SK-N-SH (cell line): ENCODE results near the gene CALCOCO1.

Experiments
- EP300 ChIP-seq, 2 experiments: IDR thresholded peaks; 2 replicates each; pipeline versions ENCODE4 v1.4.0 to v1.6.1; 2012; ENCODE audit warnings: borderline replicate concordance in 1 of 2, low read depth in 1 of 2, low read length in 1 of 2
- EZH2phosphoT487 ChIP-seq: fragments of 200-600 bp; sonication (generic); IDR thresholded peaks from 2 replicates; pipeline ENCODE4 v1.6.1; 2017; ENCODE audit warnings: low read depth, mixed run types, mild to moderate bottlenecking, antibody characterized with exemption, moderate library complexity, borderline replicate concordance
- FOXJ3 ChIP-seq: sonication (generic); formaldehyde crosslinking; IDR thresholded peaks from 2 replicates; pipeline ENCODE4 v1.5.1; 2020; ENCODE audit warnings: mild to moderate bottlenecking, missing genetic modification reagents
- NFIC ChIP-seq: IDR thresholded peaks from 2 replicates; pipeline ENCODE4 v1.4.0; 2012; ENCODE audit warnings: borderline replicate concordance
- SMC3 ChIP-seq: IDR thresholded peaks from 2 replicates; pipeline ENCODE4 v1.6.1; 2012; ENCODE audit warnings: low read depth, low read length, improper control_type of control experiment
- TAF1 ChIP-seq: IDR thresholded peaks from 2 replicates; pipeline ENCODE4 v1.6.1; 2012; ENCODE audit warnings: low read depth, mild to moderate bottlenecking, low read length, moderate library complexity, borderline replicate concordance
- TF ChIP-seq, protein P1 (sequence below): fragments of 200-600 bp; sonication (generic); IDR thresholded peaks from 2 replicates; pipeline ENCODE4 v1.6.1; 2017; ENCODE audit warnings: antibody characterized with exemption, mild to moderate bottlenecking, moderate library complexity
- TF ChIP-seq, protein P2 (sequence below): IDR thresholded peaks from 2 replicates; pipeline ENCODE4 v1.4.0; 2012; ENCODE audit warnings: low read depth

DNA sequence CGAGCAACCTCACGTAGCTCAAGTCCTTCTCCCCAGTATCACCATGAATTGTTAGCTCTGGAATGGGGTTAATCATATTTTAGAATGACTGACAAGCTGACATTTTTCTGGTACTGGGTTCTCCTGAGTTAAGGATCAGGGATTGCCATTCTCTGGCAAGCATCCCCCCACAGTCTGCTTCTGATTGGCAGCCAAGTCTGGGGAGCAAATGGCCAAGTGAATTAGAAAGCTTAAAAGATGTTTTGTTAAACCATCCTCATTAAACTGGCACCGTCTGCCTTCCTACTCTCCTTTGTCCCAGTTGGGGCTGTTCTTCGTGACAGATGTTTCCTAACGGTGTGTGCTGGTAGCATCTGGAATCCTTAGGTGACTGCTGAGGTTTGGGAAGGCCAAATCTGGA is 41.7 kb upstream of the CALCOCO1 start:
- TF ChIP-seq SMC3 (no peak), TAF1 (no peak), EP300 (IDR thresholded peaks at IDR 0.05; ENCODE audit: borderline replicate concordance in 1 of 2, low read depth in 1 of 2, low read length in 1 of 2) (no peak), FOXJ3 (CRISPR knock-in tag) (no peak), EZH2phosphoT487 (no peak), NFIC (no peak)
- TF ChIP-seq, protein P1, sequence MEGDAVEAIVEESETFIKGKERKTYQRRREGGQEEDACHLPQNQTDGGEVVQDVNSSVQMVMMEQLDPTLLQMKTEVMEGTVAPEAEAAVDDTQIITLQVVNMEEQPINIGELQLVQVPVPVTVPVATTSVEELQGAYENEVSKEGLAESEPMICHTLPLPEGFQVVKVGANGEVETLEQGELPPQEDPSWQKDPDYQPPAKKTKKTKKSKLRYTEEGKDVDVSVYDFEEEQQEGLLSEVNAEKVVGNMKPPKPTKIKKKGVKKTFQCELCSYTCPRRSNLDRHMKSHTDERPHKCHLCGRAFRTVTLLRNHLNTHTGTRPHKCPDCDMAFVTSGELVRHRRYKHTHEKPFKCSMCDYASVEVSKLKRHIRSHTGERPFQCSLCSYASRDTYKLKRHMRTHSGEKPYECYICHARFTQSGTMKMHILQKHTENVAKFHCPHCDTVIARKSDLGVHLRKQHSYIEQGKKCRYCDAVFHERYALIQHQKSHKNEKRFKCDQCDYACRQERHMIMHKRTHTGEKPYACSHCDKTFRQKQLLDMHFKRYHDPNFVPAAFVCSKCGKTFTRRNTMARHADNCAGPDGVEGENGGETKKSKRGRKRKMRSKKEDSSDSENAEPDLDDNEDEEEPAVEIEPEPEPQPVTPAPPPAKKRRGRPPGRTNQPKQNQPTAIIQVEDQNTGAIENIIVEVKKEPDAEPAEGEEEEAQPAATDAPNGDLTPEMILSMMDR, result no peak
- TF ChIP-seq, protein P2, sequence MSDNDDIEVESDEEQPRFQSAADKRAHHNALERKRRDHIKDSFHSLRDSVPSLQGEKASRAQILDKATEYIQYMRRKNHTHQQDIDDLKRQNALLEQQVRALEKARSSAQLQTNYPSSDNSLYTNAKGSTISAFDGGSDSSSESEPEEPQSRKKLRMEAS, result no peak
